Measurements from ENCODE around the gene EPS8L3.
A peak's percentile ranks its signal among the peaks of the same experiment; 100 is the strongest.
"Not testable (repeated sequence)": the region's sequence is repeated elsewhere in the genome, so short reads cannot be mapped to it uniquely, and the experiment has no call there.

EPS8L3 gene

GRCh38 chr1:109781806-109782205 is 18.1 kb upstream of the EPS8L3 start:
- no peak for DNase-seq (ENCODE audit: insufficient read length, low spot score)
- FAIRE-seq = no peak

- FAIRE-seq (no peak), DNase-seq (ENCODE audit: insufficient read length, low spot score) (no peak)
These were observed 17.3 kb upstream of the EPS8L3 start for GRCh38 chr1:109780982-109781381.

GRCh38 chr1:109777980-109778625 is 14.4 kb upstream of the EPS8L3 start:
- FAIRE-seq = no peak
- no peak for DNase-seq (ENCODE audit: insufficient read length, low spot score)

DNA sequence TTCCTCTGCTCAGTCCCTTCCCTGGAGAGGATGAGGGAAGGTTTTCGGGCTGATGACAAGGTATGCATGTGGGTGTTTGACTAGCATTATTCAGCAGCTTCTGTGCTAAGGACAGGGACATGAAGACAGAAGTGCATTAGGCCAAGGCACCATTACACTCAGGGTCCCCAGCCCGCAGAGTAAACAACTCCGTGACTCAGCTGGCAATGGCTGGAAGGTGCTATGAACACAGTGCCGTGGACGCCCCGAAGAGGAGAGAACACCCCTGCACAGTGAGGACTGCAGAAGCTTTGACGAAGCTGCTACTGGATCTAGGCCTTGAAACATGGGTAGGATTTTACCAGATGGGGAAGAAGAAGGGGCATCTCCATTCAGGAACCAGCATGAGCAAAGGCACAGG is 13.7 kb upstream of the EPS8L3 start:
- FAIRE-seq (no peak), DNase-seq (ENCODE audit: insufficient read length, low spot score) (no peak)

DNA sequence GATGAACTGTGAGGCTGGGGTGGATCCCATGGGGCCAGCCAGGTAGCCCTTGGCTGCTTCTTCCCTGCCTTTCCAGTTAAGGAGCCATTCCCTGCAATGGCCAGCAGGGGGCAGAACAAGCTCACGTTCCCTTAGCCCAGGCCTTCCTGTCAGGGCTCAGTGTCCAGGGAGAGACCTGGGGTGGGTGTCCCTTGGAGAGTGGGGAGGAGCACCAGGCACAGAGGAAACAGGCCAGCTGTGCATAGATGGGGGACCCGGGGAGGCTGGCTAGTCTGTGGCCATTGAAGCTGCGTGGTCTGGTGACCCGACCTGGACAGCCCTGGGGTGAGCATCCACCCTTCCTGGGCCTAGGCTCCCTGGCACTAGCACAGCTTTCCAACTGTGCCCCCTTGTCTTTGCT is 13.2 kb upstream of the EPS8L3 start:
- FAIRE-seq (no peak), DNase-seq (ENCODE audit: insufficient read length, low spot score) (peak; percentile 76)

DNA sequence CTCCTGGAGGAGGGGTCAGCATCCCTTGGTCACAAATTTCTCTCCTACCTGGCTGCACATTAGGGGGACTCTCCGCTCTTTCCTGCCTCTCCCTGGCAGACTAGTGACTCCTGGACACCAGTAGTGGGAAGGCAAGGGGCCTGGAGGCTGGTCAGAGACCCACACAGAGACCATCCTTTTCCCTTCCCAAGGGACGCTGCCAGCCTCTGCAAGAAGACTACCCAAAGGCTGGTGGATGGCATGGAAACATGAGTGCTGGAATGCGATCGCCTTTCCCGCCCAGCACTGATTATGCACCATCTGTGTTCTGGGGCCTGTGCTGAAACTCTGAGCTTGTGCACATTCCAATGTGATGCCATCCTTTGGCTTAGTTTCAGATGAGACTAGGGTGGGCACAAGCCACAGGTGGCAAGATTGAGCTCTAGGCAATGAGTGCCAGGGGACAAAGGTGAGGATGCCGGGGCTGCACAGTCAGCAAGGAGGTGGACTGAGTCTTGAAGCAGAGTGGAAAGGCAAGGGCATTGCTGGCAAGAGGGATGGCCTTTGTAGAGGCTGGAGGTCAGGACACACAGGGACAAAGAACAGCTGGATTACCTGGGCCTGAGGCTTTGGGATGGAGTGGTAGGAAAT is 12.6 kb upstream of the EPS8L3 start:
- no peak for FAIRE-seq
- no peak for DNase-seq (ENCODE audit: insufficient read length, low spot score)

DNA sequence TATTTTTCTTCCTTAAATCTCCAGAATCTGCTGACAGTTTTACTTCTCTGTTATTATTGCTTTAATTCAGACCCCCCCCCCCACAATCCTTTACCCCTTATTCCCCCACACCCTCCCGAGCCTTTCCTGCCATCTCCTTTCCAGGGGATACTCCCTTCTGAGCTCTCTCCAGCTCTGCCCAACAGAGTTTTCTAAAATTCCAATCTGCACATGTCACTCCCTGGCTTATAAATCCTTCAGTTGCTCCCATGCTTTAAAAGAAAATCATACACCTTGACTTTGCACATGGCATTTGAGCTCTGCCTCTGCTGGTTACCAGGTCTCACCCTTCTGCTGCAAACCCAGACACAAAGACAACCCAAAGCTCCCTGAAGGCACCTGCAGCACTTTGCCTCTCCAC is 11.7 kb upstream of the EPS8L3 start:
- FAIRE-seq (no peak), DNase-seq (ENCODE audit: insufficient read length, low spot score) (no peak)

DNA sequence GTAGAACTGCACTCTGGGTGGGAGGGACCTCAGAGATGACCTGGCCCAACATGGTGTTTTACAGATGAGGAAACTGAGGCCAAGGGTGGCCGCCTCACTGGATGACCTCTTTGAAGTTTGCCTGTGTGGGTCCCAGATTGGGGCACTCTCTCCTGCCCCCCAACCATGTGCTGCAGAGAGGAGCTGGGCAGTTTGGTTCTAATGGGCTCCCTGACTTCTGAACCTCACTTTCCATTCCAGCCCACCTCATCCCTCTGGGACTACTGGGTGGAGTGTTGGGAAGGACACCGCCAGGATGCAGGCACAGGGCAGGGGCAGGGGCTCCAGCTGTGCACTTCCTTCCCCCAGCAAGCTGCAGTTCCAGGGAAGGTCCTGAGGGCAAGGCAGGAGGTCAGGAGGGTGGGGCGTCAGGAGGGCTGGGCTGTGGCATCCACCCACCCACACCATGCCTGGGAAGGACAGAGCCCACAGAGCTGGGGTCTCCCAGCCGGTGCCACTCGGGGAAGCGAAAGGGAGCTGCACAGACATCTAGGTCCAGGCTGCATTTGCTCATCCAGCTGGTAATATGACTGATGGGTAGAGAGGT is 10.3 kb upstream of the EPS8L3 start:
- no peak for DNase-seq (ENCODE audit: insufficient read length, low spot score)
- no peak for FAIRE-seq

- DNase-seq (ENCODE audit: insufficient read length, low spot score) (peak; percentile 71), FAIRE-seq (no peak)
These were observed 9.6 kb upstream of the EPS8L3 start for GRCh38 chr1:109773203-109773899.

- no peak for DNase-seq (ENCODE audit: insufficient read length, low spot score)
- FAIRE-seq = no peak
These were observed 9.0 kb upstream of the EPS8L3 start for GRCh38 chr1:109772658-109773202.

DNA sequence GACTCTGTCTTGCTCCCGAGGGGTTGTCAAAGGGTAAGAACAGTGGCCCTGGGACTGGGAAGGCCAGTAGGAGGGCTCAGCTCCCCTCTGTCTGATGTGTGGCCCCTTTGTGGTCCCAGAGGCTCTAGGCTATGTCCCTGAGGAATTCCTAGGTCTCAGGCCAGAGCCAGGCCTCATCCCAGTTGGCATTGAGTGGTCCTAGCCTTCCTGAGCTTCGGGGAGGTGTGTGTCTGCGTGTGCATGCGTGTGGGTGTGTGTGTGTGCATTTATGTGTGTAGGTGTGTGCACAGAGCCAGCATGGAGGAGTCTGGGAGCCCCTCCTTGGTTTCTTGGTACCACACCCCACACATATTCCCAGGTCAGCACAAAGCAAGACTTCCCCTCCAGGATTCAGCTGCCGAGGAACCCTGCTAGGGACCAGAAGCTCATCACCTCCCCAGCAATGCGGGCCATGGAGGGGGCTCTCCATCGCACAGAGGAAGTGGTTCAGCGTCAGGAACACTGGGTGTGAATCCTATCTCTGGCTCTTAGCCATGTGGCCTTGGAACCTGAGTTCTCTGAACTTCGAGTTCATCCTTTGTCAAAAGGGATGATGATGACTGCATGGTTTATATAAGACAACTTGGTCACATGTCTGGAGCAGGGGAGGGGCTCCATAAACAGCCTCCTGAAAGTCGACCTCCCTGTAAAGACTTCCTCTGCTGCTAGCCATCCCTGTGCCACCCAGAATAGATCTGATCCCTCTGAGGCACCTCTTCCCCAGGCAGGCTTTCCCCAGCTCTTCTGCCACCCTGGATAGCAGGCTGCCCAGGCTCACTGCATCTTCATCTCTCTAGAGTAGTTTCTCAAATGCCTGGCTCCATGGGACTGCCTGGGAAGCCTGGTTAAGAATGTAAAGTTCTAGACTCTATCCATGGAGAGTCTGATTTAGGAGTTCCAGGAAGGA is 8.3 kb upstream of the EPS8L3 start:
- DNase-seq (ENCODE audit: insufficient read length, low spot score) (no peak), FAIRE-seq (no peak)

DNA sequence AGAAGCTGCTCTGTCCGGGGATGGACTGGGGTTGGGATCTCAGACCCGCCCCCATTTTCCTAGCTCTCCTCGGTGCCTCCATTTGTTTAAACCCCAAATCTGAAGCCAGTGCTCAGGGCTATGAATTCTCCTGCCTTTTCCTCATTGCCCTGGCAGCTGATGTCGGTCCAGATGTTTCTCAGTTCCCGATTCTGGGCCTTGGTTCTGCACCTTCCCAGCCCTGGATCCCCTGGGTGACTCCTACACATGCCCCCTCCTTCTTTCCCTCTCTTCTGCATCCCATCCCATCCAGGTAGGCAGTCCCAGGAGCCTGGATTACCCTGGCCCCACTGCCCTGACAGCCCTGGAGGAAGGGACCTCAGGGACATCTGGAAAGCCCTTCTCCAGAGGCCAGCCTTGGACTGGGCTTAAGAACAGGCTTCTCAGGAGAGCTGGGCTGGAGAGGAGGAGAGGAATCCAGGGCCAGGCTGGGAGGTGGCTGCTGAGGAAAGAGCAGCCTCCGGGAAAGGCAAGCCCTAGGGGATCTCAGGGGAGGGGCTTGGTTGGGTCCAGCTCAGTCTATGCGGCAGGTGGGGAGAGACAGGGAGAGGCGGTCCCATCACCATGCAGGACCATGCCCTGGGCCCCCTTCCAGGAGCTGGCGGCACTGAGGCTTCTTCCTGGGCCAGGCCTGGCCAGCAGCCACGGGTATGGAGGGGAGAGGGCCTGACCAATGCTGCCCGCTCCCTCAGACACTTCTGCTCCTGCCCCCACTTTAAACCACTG is 6.8 kb upstream of the EPS8L3 start:
- no peak for FAIRE-seq

DNA sequence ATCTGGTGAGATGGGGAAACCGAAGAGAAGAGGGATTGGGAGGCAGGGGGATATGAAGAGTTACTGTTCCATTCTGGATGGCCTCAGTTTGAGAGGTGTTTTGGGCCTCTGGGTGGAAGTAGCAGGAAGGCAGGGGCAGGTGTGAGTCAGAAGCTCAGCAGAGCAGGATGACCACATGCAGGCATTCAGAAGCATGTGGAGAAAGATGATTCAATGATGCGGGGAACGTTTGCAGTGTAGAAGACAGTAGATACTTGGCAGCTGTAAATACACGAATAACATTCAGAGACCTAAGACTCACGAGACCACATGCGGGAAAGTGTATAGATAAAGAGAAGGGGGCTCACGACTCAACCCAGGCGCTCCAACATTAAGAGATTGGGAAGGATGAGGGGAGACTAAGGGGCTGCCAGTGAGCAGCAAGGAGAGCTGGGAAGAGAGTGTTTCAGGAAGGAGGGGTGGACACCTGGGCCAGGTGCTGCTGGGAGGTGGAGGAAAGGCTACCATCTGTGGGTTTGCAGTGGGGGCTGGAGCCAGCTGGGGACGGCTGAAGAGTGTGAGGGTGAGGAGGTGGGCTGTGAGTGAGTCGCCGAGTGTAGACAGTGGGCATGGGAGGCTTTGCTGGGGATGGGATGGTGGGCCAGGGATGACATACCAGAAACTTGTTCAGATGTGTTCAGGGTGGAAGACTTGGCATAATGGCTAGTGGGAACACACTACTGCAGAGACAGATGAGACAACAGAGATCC is 5.8 kb upstream of the EPS8L3 start:
- DNase-seq (ENCODE audit: insufficient read length, low spot score) = peak; percentile 32
- FAIRE-seq = no peak

More for the DNA sequence above, 6.8 kb upstream of the EPS8L3 start:
- no peak for DNase-seq (ENCODE audit: insufficient read length, low spot score)

- FAIRE-seq (no peak), DNase-seq (ENCODE audit: insufficient read length, low spot score) (no peak)
These were observed 5.1 kb upstream of the EPS8L3 start for GRCh38 chr1:109768820-109769219.

GRCh38 chr1:109768335-109768650 is 4.6 kb upstream of the EPS8L3 start:
- DNase-seq (ENCODE audit: insufficient read length, low spot score) (no peak), FAIRE-seq (no peak)

GRCh38 chr1:109767637-109768334 is 4.1 kb upstream of the EPS8L3 start:
- FAIRE-seq (no peak), DNase-seq (ENCODE audit: insufficient read length, low spot score) (no peak)

GRCh38 chr1:109766991-109767636 is 3.4 kb upstream of the EPS8L3 start:
- not testable (repeated sequence) for DNase-seq (ENCODE audit: insufficient read length, low spot score); FAIRE-seq

Measured in HTR-8/SVneo (cell line).